ENCODE measurements around the gene IRX6. TPM values are rescaled to one million over a fixed set of nuclear protein-coding genes. Genes with fewer than 3 reads are reported as not detected.

Gene IRX6
- polyA plus RNA-seq, 3 donors, result not detected

GRCh38 chr16:55283812-55284717 is 39.9 kb upstream of the IRX6 start:
- Histone ChIP-seq H3K79me2 (ENCODE audit: insufficient read depth, low read length) (no peaks in the 10 kb centered on the region), H2AFZ (ENCODE audit: insufficient read depth, low read depth, low read length, poor library complexity, severe bottlenecking) (no peak overlapping the region), H3K27ac (ENCODE audit: low read depth in 1 of 2, low read length in 2 of 2) (no peak overlapping the region), H4K20me1 (ENCODE audit: insufficient read depth, low read length) (no peaks in the 10 kb centered on the region), H3K9ac (ENCODE audit: insufficient read depth, low read length, poor library complexity, severe bottlenecking) (no peak overlapping the region), H3K27me3 (ENCODE audit: control insufficient read depth in 2 of 2, insufficient read depth in 2 of 2, low read length in 2 of 2) (peaks cover 0 to 2% of the 10 kb centered on the region in 2 donors), H3K36me3 (replicated peaks in 1 of 2; ENCODE audit: control insufficient read depth in 1 of 2, insufficient read depth in 2 of 2, low read length in 2 of 2) (no peaks in the 10 kb centered on the region), H3K4me1 (ENCODE audit: control insufficient read depth in 1 of 2, insufficient read depth in 2 of 2, low read length in 2 of 2) (no peaks in the 10 kb centered on the region), H3K4me3 (replicated peaks in 1 of 3; ENCODE audit: low read depth in 2 of 3, low read length in 3 of 3) (no peak overlapping the region), H3K4me2 (replicated peaks; ENCODE audit: extremely low read depth, low read length, poor library complexity, severe bottlenecking) (no peak overlapping the region), H3K9me3 (replicated peaks in 1 of 2; ENCODE audit: control insufficient read depth in 1 of 2, insufficient read depth in 1 of 2, low read length in 2 of 2) (no peaks in the 10 kb centered on the region)
- TF ChIP-seq CTCF (IDR thresholded peaks at IDR 0.05), result no peak
- no peak for DNase-seq
- Mint-ChIP-seq H3K36me3 (no peaks in the 10 kb centered on the region), H3K4me1 (no peaks in the 10 kb centered on the region), H3K4me3 (peak overlapping the region in 1 of 2 donors; percentile 35), H3K27ac (no peak overlapping the region), H3K9me3 (peaks cover 0 to 4% (median 2%) of the 10 kb centered on the region in 7 donors), H3K27me3 (ENCODE audit: low read depth in 3 of 3) (peaks cover 2 to 8% (median 8%) of the 10 kb centered on the region in 3 donors)
- WGBS (ENCODE audit: insufficient coverage), result 71% methylated on average over 4 of the region's 12 CpGs
- intact Hi-C loops (cut with micrococcal nuclease), result no loop called here

GRCh38 chr16:55284718-55285099 is 39.3 kb upstream of the IRX6 start:
- no peak for TF ChIP-seq CTCF (IDR thresholded peaks at IDR 0.05)
- Mint-ChIP-seq H3K27ac (peak overlapping the region in 1 of 7 donors; percentile 60), H3K4me3 (no peak overlapping the region), H3K27me3 (ENCODE audit: low read depth in 3 of 3) (peaks cover 2 to 8% (median 7%) of the 10 kb centered on the region in 3 donors), H3K9me3 (peaks cover 0 to 5% (median 4%) of the 10 kb centered on the region in 7 donors), H3K4me1 (no peaks in the 10 kb centered on the region), H3K36me3 (no peaks in the 10 kb centered on the region)
- Histone ChIP-seq H3K4me3 (replicated peaks in 1 of 3; ENCODE audit: low read depth in 2 of 3, low read length in 3 of 3) (no peak overlapping the region), H3K27me3 (ENCODE audit: control insufficient read depth in 2 of 2, insufficient read depth in 2 of 2, low read length in 2 of 2) (peaks cover 0 to 2% of the 10 kb centered on the region in 2 donors), H2AFZ (ENCODE audit: insufficient read depth, low read depth, low read length, poor library complexity, severe bottlenecking) (no peak overlapping the region), H3K4me1 (ENCODE audit: control insufficient read depth in 1 of 2, insufficient read depth in 2 of 2, low read length in 2 of 2) (no peaks in the 10 kb centered on the region), H3K27ac (ENCODE audit: low read depth in 1 of 2, low read length in 2 of 2) (no peak overlapping the region), H3K4me2 (replicated peaks; ENCODE audit: extremely low read depth, low read length, poor library complexity, severe bottlenecking) (no peak overlapping the region), H3K9ac (ENCODE audit: insufficient read depth, low read length, poor library complexity, severe bottlenecking) (no peak overlapping the region), H3K9me3 (replicated peaks in 1 of 2; ENCODE audit: control insufficient read depth in 1 of 2, insufficient read depth in 1 of 2, low read length in 2 of 2) (no peaks in the 10 kb centered on the region), H3K36me3 (replicated peaks in 1 of 2; ENCODE audit: control insufficient read depth in 1 of 2, insufficient read depth in 2 of 2, low read length in 2 of 2) (no peaks in the 10 kb centered on the region), H3K79me2 (ENCODE audit: insufficient read depth, low read length) (no peaks in the 10 kb centered on the region), H4K20me1 (ENCODE audit: insufficient read depth, low read length) (no peaks in the 10 kb centered on the region)
- 93% methylated on average over 4 of the region's 6 CpGs for WGBS (ENCODE audit: insufficient coverage)
- intact Hi-C loops (cut with micrococcal nuclease), result no loop called here
- no peak for DNase-seq
